Left colon (tissue), 2 donors: ENCODE results near the gene SLC22A23. TPM values are rescaled to one million over a fixed set of nuclear protein-coding genes. Genes with fewer than 3 reads are reported as not detected.

ENCODE experiments used
- ATAC-seq: fragments of 200-7000 bp; cut with Tn5 transposase; one replicate; pipeline ENCODE4 v1.9.1; 2020; ENCODE audit warnings: mild to moderate bottlenecking, moderate library complexity
- DNase-seq, 2 donors: peaks; one replicate each; pipeline ENCODE4 v3.0.0-alpha.2; 2020
- intact Hi-C, 2 donors: fragments of 100-400 bp; cut with DNase I in 1 of 2; cut with micrococcal nuclease in 1 of 2; formaldehyde crosslinking; loops; one replicate each; pipeline versions ENCODE4 v1.11.2 to v1.14.0; 2022; cut with DNase I, micrococcal nuclease
- total RNA-seq, 2 donors: library from RNA; stranded (reverse); fragmentation: NEBNext Ultra II Directional; extraction: Animal tissue kit (Norgen Biotek cat#: 25700); gene quantifications; one replicate each; pipeline ENCODE4 v1.2.1, GENCODE V29; 2021
- donor health status: DM: no; HTN: no; CAD: no.
- donor health status: DM: yes; HTN: yes; CAD: no.

SLC22A23 gene
- total RNA-seq, 2 donors from 2014 or later: 75.2 to 98.6 TPM

DNA sequence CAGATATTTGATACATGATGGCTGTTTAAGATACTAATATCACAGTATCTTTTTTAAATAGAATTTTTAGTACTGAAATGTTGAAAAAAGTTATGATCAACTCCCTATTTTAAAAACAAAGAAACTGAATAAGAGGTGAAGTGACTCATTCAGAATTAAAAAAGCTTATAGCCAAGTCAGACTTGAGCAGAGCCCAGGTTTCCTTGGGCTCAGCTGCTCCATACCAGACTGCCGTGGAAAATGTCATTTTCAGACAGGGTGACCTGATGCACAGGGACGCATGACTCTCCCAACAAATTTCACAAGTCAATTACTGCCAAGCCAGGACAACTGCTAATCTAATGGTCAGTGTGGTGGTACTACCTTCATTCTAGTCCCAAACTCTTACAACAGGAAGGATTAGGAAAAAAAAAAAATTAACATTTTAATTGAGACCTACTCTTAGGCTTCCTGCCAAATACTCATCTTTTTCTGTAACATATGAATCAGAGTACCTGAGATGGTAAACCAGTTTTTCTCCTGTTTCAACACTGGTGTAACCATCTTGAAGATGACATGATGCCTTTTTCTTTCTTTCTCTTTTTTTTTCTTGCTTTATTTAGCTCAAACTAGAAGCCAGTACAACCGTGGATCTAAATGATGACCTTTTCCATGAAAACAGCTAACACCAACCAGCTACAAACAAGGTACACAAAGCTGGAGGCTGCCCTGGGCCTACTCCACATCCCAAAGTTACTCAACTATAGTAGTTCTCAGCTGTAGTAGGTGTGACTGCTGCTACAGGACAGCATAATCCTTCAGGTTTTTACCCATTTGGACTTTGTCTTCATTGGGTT, 30.5 kb downstream of the SLC22A23 start:
- no peak for ATAC-seq
- intact Hi-C loops: no loop called here
- no peak for DNase-seq

GRCh38 chr6:3425574-3425973, 31.3 kb downstream of the SLC22A23 start:
- intact Hi-C loops: no loop called here
- ATAC-seq (no peak), DNase-seq (no peak)

- intact Hi-C loops: no loop called here
- ATAC-seq: no peak
- DNase-seq: no peak
Measured at GRCh38 chr6:3424185-3424927, 32.5 kb downstream of the SLC22A23 start.

GRCh38 chr6:3423439-3424184, 33.2 kb downstream of the SLC22A23 start:
- intact Hi-C loops: no loop called here
- ATAC-seq: no peak

DNA sequence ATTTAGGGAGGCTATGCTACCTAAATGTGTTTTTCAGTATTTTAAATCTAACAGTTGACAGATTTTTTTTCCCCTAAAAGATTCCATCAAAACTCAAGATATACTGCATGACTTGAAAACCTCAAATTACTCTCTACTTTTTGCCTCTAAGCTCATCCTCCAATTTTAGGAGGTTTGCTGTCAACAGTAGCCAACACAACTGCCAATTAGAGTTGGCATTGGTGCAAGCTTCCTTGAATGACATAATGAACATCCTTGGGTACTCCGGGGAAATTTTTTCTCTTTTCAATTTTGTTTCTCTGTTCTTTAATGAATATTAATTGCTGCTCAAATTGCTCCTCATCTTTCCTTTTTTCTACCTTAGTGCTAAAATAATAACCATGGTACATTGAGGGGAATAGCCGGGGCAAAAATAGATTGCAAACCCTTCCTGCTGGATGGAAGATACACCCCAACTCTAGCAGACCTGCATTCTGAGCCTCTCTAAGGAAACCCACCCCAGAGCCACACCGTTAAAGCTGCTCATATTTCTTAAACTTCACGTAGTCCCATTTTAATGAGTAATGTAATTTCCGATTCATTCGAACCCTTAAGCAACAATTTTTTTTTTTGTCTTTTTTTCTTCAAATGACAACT, 34.3 kb downstream of the SLC22A23 start:
- ATAC-seq: no peak
- intact Hi-C loops: no loop called here
- no peak for DNase-seq

More at GRCh38 chr6:3423439-3424184, 33.2 kb downstream of the SLC22A23 start:
- no peak for DNase-seq

DNA sequence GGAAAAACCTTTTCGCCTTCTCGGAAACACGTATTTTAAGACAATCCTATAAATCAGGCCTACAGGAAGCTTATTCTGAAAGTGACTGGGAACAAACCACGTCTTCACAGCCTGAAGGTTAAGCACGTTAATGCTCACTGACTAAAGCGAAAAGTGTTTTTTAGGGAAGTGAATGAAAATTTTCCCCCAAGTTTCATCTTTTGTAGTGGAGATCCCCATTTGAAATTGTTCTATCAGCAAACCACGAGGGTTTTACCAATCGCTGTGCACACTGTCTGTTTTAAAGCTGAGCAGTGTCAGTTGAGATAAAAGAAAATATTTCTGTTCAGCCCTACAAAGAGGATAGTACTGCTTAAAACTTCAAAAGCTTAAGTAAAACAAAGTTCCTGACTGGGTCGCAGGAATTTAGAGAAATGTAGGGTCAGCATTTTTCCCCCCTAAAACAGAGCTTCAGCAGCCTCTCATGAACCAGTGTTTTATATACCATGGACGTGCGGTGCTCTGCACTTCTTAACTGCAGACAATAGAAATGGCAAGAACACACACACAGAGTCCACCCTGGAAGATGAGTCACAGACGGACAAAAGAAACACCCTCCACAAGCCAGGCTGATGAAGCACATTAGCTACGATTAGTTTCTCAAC, 34.9 kb downstream of the SLC22A23 start:
- DNase-seq: no peak
- intact Hi-C loops: no loop called here
- no peak for ATAC-seq

DNA sequence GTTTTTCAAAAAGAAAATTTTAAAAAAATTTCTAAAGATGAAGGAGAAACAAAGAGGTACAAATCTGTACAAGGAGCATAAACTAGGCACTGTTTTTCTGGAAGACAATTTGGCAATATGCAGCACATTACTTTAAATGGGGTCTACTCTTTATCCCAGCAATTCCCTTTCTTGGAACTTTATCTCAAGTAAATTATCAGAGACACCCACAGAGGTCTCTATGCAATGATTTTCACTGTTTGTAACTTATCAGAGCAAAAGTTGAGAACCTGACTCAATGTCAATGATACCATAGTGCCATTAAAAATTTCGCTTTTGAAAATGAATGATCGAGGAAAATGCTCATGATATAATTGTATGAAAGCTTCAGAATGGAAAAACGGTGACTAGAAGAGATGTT, 35.7 kb downstream of the SLC22A23 start:
- intact Hi-C loops: no loop called here
- ATAC-seq: no peak

GRCh38 chr6:3419624-3420272, 37.1 kb downstream of the SLC22A23 start:
- ATAC-seq (peak; percentile 85), DNase-seq (no peak)
- intact Hi-C loops: no loop called here

More for the DNA sequence above, 35.7 kb downstream of the SLC22A23 start:
- DNase-seq: no peak

DNA sequence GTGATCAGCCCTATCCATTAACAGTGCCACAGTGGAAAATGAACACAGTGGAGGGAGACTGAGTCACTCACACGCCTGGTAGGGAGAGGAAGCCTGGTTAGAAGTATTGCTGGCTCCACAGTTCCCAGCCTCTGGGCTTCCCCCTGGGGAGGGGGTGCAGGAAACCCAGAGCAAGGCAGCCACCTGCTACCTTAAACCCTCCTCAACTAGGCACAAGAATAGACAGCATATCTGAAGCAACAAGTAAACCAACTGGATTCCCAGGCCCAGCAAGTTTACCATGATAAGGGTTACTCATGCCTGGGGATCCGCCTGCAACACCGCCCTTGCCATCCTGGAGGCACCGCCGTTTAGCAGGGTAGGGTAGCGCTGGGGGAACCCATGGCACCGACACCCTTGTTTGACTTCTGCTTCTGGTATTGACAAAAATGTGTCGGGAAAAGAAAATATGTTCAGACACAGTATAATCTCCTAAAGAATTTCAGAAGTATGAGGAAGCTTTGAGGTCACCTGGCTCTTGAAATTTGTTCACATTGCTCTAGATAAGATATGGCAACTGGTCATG, 38.3 kb downstream of the SLC22A23 start:
- DNase-seq (no peak), ATAC-seq (peak; percentile 56)
- intact Hi-C loops: no loop called here

DNA sequence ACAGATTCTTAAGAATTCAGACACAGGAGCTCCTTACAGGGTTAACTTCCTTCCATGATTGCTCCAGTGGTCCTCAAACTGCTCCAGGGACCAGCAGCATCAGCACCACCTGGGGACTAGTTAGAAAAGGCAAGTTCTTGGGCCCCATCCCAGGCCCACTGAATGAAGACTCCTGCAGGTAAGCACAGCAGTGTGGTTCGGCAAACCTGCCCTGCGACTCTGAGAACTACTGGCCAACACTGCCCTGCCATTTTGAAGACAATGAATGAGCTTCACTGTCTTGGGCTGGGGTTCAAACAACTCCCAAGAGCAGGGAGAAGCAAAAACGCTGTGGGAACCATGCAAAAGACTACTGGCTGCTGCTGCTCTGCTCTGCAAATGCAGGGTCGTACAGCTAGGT, 39.4 kb downstream of the SLC22A23 start:
- intact Hi-C loops: no loop called here
- DNase-seq (no peak), ATAC-seq (no peak)

DNA sequence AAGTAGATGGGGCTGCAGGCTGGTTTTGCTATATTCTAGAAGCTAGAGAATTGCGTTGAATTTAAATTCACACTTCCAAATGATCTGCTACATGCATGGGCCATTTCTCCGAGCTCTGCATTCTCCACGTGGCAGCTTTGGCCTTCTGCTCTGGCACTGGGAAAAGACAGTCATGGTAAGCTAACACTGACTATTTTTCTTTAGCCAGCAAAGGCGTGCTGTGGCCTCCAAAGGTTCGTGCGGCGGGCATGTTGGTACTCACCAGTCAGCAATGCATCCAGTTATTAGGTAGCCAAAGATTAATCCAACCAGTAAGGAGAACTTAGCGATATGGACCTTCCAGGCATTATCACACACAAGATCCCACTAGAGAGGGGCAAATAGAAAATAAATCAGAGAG, 41.4 kb downstream of the SLC22A23 start:
- intact Hi-C loops: no loop called here
- ATAC-seq (no peak), DNase-seq (no peak)

GRCh38 chr6:3415082-3415453, 41.8 kb downstream of the SLC22A23 start:
- intact Hi-C loops: no loop called here
- ATAC-seq (no peak), DNase-seq (no peak)

- DNase-seq: no peak
- intact Hi-C loops: no loop called here
Measured at GRCh38 chr6:3414327-3415081, 42.3 kb downstream of the SLC22A23 start.

GRCh38 chr6:3413592-3413991, 43.3 kb downstream of the SLC22A23 start:
- ATAC-seq (no peak), DNase-seq (no peak)
- intact Hi-C loops: no loop called here

More at GRCh38 chr6:3414327-3415081, 42.3 kb downstream of the SLC22A23 start:
- ATAC-seq: no peak

GRCh38 chr6:3412779-3413500, 43.9 kb downstream of the SLC22A23 start:
- ATAC-seq (no peak), DNase-seq (no peak)
- intact Hi-C loops: no loop called here

GRCh38 chr6:3411967-3412778, 44.7 kb downstream of the SLC22A23 start:
- intact Hi-C loops: no loop called here
- no peak for ATAC-seq
- no peak for DNase-seq
